GM21515 (cell line): ENCODE measurements around the gene KNTC1.
A peak's percentile ranks its signal among the peaks of the same experiment; 100 is the strongest.
"Not testable (repeated sequence)": the region's sequence is repeated elsewhere in the genome, so short reads cannot be mapped to it uniquely, and the experiment has no call there.

Source experiments
- ATAC-seq: cut with Tn5 transposase; IDR thresholded peaks from one replicate; pipeline ENCODE4 v1.9.1; 2021; ENCODE audit not compliant: unreplicated experiment

Gene KNTC1

DNA sequence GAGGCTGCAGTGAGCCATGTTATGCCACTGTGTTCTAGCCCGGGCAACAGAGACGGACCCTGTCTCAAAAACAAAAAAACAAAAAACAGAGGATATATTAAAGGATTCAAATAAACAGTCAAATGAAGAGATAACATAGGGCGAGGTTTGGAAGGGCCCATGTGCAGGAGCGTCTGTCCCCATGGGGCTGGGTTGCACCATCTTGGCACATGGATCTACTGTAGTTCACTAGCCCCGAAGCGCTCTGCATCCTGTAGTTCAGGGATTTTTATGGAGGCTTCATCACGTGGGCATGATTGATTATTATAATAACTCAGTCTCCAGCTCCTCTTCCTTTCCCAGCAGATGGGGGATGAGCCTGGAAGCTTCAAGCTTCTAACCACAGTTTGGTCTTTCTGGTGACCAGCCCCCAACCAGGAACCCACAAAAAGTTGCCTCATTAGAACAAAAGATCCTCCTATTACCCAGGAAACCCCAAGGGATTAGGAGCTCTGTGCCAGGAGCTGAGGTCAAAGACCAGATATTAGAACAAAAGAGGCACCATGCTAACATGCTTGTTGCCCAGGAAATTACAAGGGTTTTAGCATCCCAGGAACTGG is 116.3 kb downstream of the KNTC1 start:
- ATAC-seq: no peak

DNA sequence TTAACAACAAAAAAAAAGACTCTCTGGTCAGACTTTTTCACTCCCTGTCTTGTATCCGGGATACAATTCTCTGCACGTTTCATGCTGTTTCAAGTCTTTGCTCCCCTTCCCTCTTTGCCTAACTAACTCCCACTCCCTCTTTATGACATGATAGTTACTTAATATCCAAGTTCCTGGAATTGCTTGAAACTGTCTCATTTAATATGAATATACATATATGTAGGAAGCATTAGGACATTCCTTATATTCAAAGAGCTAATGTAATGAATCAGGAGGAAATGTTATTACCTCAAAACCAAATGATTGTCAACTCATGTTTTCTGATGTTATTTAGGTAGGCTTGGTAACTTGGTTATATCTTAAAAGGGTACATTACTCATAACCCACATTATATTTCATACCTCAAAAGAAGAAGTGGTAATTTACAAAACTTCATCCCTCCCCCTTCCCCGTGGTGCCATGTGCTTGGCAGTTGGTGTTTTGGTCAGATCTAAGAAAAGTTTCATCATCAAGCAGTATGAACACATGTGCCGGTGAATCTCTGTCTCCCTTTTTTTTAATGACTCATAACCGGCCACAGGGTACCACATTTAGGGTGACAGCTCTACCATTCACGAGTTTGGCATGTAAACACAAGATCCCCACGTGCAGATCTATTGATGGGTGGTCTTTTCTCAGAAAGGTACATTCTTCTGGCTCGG is 119.6 kb downstream of the KNTC1 start:
- peak; percentile 69 for ATAC-seq

DNA sequence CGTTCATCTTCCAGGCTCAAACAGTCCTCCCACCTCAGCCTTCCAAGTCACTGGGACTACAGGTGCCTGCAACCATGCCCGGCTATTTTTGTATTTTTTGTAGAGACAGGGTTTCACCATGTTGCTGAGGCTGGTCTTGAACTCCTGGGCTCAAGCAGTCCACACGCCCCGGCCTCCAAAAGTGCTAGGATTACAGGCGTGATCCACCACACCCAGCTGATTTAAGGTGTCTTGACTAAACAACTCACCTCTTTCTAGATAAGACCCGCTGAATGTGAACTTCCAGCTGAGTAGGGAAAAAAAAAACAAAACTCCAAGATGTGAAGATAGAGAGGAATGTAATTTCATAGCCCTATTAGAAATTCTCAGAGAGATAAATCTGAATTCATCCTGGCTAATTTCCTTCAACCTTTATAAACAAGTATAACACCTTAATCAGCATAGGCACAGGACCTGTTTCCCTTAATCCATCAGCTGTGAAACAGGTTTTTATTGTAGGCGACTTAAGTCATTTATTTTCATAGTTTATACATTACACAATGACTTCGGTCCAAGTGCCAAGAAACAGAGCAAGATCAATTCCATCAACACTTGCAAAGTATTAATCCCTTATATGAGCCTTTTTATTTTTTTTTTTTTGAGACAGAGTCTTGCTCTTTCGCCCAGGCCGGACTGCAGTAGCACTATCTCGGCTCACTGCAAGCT is 124.6 kb downstream of the KNTC1 start:
- no peak for ATAC-seq

DNA sequence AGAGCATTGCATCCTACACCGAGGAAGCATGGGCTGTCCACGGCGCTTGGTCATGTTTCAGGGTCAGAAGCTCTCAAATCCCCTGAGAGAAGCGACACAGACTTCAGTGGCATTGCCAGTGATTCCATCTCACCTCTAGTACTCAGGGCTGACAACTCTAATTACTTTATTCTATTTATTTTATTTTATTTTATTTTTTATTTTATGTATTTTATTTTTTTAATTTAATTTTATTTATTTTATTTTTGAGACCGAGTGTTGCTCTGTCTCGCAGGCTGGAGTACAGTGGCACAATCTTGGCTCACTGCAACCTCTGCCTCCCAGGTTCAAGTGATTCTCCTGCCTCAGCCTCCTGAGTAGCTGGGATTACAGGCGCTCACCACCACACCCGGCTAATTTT is 126.2 kb downstream of the KNTC1 start:
- ATAC-seq: not testable (repeated sequence)

DNA sequence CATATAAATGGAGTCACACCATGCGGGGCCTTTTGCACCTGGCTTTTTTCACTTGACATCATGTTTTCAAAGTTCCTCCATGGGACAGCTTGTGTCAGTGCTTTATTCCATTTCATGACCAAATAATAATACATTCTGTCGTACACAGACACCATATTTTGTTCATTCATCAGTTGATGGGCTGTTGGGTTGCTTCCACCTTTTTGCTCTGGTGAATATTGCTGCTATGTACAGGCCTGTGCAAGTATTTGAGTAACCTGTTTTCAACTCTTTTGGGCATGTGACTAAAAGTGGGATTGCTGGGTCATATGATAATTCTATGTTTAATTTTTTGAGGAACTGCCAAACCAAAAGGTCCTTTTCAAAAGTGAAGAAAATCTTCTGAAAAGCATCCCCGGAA is 129.2 kb downstream of the KNTC1 start:
- no peak for ATAC-seq

DNA sequence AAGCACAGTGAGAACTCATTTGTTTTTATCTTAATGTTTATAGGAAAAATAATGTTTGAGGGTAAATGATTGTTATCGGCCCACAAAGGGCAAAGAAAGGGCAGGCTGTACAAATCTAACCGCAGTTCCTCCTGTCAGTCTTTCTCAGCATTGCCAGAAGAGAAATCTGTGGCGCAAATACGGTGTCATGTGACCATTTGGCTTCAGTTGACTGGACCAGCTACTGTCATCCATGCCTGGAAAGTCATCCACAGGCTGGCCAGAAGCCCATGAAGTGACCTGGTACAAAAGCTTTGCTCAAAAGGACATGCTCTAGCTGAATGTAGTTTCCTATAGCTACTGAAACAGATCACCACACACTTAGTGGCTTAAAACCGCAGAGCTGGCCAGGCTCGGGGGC is 132.5 kb downstream of the KNTC1 start:
- no peak for ATAC-seq

DNA sequence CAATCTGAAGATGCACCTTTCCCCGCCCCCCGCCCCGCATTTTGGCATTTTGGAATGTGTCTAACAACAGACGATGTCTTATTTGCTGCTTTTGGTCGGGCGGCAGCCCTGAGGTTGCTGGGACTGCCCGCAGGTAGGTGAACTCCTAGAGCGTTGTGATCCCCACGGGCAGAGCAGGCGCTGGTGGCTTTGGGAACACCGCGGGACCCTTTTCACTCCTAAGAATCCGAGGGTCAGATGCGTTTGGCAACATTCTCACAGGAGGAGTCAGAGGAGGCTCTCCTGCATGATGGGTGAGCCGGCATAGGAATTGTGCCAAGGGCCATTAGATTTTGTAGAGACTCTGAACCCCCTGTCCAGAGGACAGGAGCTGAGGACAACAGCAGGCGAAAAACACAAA is 134.2 kb downstream of the KNTC1 start:
- ATAC-seq: no peak

DNA sequence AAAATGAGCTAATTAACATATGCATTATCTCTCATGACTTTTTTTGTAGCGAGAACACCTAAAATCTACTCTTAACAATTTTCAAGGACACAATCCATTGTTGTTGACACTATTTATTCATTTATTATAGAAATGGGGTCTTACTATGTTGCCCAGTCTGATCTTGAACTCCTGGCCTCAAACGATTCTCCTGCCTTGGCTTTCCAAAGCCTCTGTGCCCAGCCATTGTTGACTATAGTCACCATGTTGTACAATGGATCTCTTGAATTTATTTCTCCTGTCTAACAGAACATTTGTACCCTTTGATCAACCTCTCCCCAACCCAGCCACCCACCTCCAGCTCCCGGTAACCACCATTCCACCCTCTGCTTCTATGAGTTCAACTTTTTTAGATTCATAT is 134.9 kb downstream of the KNTC1 start:
- ATAC-seq: no peak

DNA sequence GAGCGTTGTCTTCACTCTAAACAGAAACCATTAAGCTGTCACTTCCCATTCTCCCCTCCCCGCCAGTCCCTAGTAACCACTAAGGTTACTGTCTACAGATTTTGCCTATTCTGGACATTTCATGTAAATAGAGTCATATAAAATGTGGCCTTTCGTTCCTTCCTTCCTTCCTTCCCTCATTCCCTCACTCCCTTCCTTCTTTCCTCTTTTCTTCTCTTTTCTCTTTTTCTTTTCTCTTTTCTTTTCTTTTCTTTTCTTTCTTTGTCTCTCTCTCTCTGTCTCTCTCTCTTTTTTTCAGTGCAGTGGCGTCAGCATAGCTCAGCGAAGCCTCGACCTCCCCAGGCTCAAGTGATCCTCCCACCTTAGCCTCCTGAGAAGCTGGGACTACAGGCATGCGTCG is 138.3 kb downstream of the KNTC1 start:
- no peak for ATAC-seq

DNA sequence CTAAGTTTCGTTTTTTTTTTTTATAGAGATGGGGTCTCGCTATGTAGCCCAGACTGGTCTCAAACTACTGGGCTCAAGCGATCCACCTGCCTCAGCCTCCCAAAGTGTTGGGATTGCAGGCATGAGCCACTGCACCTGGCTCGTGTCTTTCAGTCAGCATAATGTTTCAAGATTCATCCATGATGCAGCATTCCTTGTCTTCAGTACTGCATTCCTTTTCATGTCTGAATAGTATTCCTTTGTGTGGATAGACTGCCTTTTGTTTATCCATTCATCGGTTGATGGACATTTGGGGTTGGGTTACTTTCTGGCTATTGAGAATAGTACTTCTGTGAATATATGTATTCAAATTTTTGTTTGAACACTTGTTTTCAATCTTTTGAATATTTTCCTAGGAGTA is 138.7 kb downstream of the KNTC1 start:
- no peak for ATAC-seq

DNA sequence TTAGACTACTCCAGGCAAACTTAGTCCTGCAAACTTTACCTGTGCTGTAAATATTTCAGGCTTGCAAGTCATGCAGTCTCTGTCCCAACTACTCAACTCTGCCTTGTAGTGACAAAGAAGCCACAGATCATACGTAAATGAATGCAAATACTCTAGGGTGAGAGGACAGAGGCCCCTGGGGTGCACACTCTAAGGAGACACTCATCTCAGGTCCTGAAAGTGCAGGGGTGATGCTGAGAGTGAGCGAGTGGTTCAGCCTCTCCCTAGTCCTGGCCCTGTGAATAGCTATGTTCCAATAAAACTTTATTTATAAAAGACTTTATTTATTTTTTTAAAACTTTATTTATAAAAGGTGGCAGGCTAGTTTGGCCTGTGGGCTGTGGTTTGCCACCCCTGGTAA is 141.2 kb downstream of the KNTC1 start:
- no peak for ATAC-seq

DNA sequence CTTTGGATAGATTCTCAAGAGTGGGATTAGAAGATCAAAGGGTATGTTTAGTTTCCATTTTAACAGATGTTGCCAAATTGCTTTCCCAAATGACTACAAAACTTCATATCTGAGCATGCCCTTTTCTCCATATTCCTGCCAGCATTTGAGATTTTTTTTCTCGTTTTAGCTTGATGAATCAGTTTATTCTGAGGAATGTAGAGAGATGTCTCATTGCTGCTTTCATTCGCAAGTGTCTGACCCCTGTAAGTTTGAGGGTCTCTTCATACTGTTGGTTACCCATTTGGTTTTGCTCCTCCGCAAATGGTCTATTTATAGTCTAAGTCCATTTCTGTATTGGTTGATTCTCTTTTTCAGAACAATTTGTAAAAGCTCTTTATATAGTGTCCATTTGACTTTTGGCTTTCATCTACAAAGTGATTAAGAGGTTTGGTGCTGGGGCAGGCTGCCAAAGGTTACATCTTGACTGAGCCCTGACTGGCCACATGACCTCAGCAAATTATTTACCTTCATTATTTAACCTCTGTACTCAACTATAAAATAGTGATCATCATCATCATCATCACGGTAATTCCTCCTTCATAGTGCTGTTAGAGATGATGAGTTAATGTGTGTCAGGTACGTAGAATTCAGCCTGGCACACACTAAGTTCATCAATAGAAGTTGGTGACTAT is 142.5 kb downstream of the KNTC1 start:
- ATAC-seq: no peak

DNA sequence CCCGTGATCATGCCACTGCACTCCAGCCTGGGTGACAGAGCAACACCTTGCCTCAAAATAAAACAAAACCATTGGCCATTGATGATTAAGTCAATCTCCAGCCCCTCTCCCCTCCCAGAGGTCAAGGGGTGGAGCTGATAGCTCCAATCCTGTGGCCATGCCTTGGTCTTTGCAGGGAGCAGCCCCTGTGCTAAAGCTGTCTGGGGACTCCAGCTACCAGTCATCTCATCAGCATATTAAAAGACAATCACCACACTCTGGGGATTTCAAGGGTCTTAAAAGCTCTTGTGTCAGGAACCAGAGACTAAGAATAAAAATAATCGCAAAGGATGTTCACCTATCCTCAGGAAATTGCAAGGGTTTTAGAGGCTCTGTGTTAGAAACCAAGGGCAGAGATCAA is 145.5 kb downstream of the KNTC1 start:
- ATAC-seq: no peak
